Right lung (tissue), 5 donors: ENCODE data around the gene FGA. TPM values are rescaled to one million over a fixed set of nuclear protein-coding genes. Genes with fewer than 3 reads are reported as not detected.

Experiments
- DNase-seq, 2 donors: peaks; one replicate each; pipeline ENCODE4 v3.0.0-alpha.2; 2013
- polyA plus RNA-seq, 5 donors: library from polyadenylated mRNA; unstranded; fragments of 120-200 nt; gene quantifications; one replicate each; pipeline versions ENCODE4 v1.2.1 to v1.2.3, GENCODE V29; 2013; ENCODE audit warnings: inconsistent platforms in 1 of 5, low replicate concordance in 1 of 5; ENCODE audit not compliant: insufficient read length in 5 of 5, insufficient read depth in 1 of 5

The FGA gene
- polyA plus RNA-seq, 5 donors = 17.5 TPM; not detected in 4

GRCh38 chr4:154583230-154583629 is 7.3 kb downstream of the FGA start:
- DNase-seq = no peak

GRCh38 chr4:154582723-154583122 is 7.8 kb downstream of the FGA start:
- no peak for DNase-seq

- DNase-seq = no peak
These were observed 10.6 kb downstream of the FGA start for GRCh38 chr4:154579927-154580326.

DNA sequence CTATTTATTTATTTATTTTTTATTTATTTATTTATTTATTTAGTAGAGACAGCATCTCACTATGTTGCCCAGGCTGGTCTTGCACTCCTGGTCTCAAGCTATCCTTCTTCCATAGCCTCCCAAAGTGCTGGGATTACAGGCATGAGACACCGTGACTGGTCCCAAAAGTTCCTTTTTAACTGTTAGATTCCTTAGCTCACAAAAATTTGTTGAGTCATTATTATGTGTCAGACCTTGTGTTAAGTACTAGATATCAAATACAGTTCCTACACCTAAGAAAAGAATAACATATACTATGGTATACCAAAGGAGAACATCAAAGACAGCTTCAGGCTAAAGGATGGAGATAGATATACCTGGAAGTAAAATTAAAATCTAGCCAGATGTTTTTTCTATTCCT is 11.6 kb downstream of the FGA start:
- no peak for DNase-seq

- DNase-seq = no peak
These were observed 13.2 kb downstream of the FGA start for GRCh38 chr4:154577324-154577723.

DNA sequence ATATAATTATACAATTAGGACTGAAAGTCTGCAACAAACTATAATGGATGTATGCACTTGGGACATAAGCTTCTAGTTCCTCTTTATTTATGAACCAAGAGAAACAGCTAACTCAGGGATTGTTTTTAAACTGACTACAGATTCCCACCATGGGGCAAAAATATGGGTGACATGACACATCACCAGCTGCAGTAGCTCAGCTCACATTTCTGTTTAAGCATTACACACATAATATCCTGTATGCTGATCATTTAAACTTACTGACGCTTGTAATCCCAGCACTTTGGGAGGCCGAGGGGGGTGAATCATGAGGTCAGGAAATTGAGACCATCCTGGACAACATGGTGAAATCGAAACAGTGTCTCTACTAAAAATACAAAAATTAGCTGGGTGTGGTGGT is 16.2 kb downstream of the FGA start:
- no peak for DNase-seq

GRCh38 chr4:154573190-154573870 is 17.2 kb downstream of the FGA start:
- no peak for DNase-seq

DNA sequence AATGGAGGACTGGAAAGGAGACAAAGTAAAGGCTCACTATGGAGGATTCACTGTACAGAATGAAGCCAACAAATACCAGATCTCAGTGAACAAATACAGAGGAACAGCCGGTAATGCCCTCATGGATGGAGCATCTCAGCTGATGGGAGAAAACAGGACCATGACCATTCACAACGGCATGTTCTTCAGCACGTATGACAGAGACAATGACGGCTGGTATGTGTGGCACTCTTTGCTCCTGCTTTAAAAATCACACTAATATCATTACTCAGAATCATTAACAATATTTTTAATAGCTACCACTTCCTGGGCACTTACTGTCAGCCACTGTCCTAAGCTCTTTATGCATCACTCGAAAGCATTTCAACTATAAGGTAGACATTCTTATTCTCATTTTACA is 21.0 kb downstream of the FGA start:
- DNase-seq = no peak

DNA sequence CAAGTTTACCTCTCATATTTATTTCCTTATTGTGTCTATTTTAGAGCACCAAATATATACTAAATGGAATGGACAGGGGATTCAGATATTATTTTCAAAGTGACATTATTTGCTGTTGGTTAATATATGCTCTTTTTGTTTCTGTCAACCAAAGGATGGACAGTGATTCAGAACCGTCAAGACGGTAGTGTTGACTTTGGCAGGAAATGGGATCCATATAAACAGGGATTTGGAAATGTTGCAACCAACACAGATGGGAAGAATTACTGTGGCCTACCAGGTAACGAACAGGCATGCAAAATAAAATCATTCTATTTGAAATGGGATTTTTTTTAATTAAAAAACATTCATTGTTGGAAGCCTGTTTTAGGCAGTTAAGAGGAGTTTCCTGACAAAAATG is 21.5 kb downstream of the FGA start:
- no peak for DNase-seq

DNA sequence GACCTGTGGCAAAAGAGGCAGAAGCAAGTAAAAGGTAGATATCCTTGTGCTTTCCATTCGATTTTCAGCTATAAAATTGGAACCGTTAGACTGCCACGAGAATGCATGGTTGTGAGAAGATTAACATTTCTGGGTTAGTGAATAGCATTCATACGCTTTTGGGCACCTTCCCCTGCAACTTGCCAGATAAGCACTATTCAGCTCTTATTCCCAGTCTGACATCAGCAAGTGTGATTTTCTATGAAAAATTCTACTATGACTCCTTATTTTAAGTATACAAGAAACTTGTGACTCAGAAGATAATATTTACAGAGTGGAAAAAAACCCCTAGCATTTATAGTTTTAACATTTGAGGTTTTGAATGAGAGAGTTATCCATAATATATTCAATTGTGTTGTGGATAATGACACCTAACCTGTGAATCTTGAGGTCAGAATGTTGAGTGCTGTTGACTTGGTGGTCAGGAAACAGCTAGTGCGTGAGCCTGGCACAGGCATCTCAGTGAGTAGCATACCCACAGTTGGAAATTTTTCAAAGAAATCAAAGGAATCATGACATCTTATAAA is 23.8 kb downstream of the FGA start:
- no peak for DNase-seq

DNA sequence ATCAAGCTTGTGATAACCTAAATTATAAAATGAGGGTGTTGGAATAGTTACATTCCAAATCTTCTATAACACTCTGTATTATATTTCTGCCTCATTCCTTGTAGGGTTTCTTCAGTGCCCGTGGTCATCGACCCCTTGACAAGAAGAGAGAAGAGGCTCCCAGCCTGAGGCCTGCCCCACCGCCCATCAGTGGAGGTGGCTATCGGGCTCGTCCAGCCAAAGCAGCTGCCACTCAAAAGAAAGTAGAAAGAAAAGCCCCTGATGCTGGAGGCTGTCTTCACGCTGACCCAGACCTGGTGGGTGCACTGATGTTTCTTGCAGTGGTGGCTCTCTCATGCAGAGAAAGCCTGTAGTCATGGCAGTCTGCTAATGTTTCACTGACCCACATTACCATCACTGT is 24.8 kb downstream of the FGA start:
- no peak for DNase-seq

DNA sequence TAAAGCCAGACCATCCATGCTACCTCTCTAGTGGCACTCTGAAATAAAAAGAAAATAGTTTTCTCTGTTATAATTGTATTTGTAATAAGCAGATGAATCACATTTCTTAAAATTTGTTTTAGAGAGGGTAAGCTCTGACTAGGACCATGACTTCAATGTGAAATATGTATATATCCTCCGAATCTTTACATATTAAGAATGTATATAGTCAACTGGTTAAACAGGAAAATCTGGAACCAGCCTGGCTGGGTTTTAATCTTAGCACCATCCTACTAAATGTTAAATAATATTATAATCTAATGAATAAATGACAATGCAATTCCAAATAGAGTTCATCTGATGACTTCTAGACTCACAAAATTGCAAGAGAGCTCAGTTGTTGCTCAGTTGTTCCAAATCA is 26.2 kb downstream of the FGA start:
- no peak for DNase-seq

DNA sequence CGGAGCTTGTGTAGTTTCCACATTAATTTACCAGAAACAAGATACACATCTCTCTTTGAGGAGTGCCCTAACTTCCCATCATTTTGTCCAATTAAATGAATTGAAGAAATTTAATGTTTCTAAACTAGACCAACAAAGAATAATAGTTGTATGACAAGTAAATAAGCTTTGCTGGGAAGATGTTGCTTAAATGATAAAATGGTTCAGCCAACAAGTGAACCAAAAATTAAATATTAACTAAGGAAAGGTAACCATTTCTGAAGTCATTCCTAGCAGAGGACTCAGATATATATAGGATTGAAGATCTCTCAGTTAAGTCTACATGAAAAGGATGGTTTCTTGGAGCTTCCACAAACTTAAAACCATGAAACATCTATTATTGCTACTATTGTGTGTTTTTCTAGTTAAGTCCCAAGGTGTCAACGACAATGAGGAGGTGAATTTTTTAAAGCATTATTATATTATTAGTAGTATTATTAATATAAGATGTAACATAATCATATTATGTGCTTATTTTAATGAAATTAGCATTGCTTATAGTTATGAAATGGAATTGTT is 27.8 kb downstream of the FGA start, which contains the start of gene FGB:
FGB (plus strand) TSS at position 315 of the 558 bp plus-strand sequence; CDS start at position 323, 8 bp downstream.
- no peak for DNase-seq

- no peak for DNase-seq
These were observed 29.7 kb downstream of the FGA start for GRCh38 chr4:154560824-154561231.

GRCh38 chr4:154560419-154560801 is 30.1 kb downstream of the FGA start:
- DNase-seq = no peak

GRCh38 chr4:154559494-154560418 is 30.8 kb downstream of the FGA start:
- peak; percentile 5 to 8 for DNase-seq

- no peak for DNase-seq
These were observed 31.4 kb downstream of the FGA start for GRCh38 chr4:154559141-154559493.

DNA sequence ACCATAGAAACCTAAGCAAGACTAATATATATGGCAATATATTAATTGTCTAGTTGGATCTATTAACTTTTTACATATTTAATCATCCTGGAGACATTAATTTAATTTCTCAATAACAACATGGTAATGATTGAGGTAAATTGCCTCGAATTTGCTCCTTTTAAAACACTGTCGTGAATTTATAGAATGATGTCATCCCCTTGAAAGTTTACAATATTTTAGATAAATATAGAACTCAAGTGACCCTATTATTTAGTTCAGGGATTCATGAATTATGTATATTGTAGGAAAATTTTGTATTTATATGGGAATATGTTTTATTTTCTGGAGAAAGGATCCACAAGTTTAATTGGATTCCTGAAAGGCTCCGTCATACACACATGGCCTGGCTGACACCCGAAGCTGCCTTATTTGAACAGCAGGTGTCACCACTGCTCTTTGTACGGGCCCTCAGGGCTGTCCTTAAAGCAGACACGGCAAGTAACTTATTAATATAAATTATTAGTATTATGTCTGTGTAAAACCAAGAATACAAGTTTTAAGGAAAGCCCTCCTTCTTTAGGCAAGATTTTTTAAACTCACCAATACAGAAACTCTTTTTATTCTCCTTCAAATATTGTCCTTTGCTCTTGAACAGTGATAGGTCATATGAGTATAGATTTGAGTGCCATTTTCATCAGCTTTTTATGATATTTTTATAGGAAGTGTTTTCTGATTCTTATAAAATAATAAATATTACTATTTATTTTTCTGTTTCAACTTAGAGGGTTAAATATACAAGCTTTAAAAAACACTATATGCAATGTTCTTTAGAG is 38.5 kb downstream of the FGA start:
- peak; percentile 64 to 65 for DNase-seq

- DNase-seq = peak; percentile 96 to 97
These were observed 40.4 kb downstream of the FGA start, which contains the start of gene PLRG1 for GRCh38 chr4:154549894-154550790. PLRG1 (minus strand) TSS chr4:154550400; CDS start chr4:154550308, 92 bp downstream.

- DNase-seq = no peak
These were observed 44.9 kb downstream of the FGA start for GRCh38 chr4:154545689-154546088.
